Natural killer cell (primary cell): Measurements from ENCODE around the gene PLCB1. TPM values are rescaled to one million over a fixed set of nuclear protein-coding genes. Genes with fewer than 3 reads are reported as not detected.
A peak's percentile ranks its signal among the peaks of the same experiment; 100 is the strongest.

Experiments
- ATAC-seq, 3 donors: fragments of 150-1000 bp in 2 of 3; fragments of 200-7000 bp in 1 of 3; cut with Tn5 transposase; 1 replicate in 1 of 3; 2 replicates in 2 of 3; pipeline ENCODE4 v1.10.0; 2021; ENCODE audit warnings: mild to moderate bottlenecking in 2 of 3, moderate library complexity in 2 of 3
- DNase-seq, 2 donors: peaks; one replicate each; pipeline versions ENCODE4 v3.0.0 to v3.0.0-alpha.2; 2013 to 2021; ENCODE audit warnings: mixed read lengths in 1 of 2
- H3K27ac ChIP-seq: one replicate; pipeline ENCODE4 v1.5.1; 2013; ENCODE audit warnings: mild to moderate bottlenecking, low read length
- H3K27me3 ChIP-seq: one replicate; pipeline ENCODE4 v1.6.1; 2013; ENCODE audit warnings: low read length; ENCODE audit not compliant: control insufficient read depth, insufficient read depth
- H3K36me3 ChIP-seq: one replicate; pipeline ENCODE4 v1.6.1; 2013; ENCODE audit warnings: low read length; ENCODE audit not compliant: control insufficient read depth, insufficient read depth
- H3K4me1 ChIP-seq: one replicate; pipeline ENCODE4 v1.6.1; 2013; ENCODE audit warnings: low read length; ENCODE audit not compliant: control insufficient read depth, insufficient read depth
- H3K4me3 ChIP-seq: one replicate; pipeline ENCODE4 v1.5.1; 2013; ENCODE audit warnings: low read length
- H3K9me3 ChIP-seq: one replicate; pipeline ENCODE4 v1.6.1; 2013; ENCODE audit warnings: low read length; ENCODE audit not compliant: control insufficient read depth, insufficient read depth
- H3K27ac Mint-ChIP-seq, 2 donors: one replicate each; pipeline ENCODE4 v1.8.0; 2022; ENCODE audit warnings: mild to moderate bottlenecking in 2 of 2, mixed read lengths in 2 of 2, moderate library complexity in 1 of 2
- H3K27me3 Mint-ChIP-seq, 2 donors: one replicate each; pipeline ENCODE4 v1.8.0; 2022; ENCODE audit warnings: low read depth in 2 of 2, mixed read lengths in 2 of 2
- H3K36me3 Mint-ChIP-seq: one replicate; pipeline ENCODE4 v1.8.0; 2022; ENCODE audit warnings: mixed read lengths
- H3K4me1 Mint-ChIP-seq, 2 donors: one replicate each; pipeline ENCODE4 v1.8.0; 2022; ENCODE audit warnings: mixed read lengths in 2 of 2
- H3K4me3 Mint-ChIP-seq: one replicate; pipeline ENCODE4 v1.8.0; 2022; ENCODE audit warnings: mild to moderate bottlenecking, moderate library complexity, mixed read lengths
- H3K9me3 Mint-ChIP-seq, 2 donors: one replicate each; pipeline ENCODE4 v1.8.0; 2022; ENCODE audit warnings: mixed read lengths in 2 of 2
- CTCF ChIP-seq: fragments of 200-600 bp; IDR thresholded peaks from one replicate; pipeline ENCODE4 v1.8.0; 2022; ENCODE audit warnings: antibody characterized with exemption
- WGBS: methylation state at CpG from one replicate; pipeline ENCODE4 v1.1.7; 2013; ENCODE audit warnings: missing lambda C conversion rate; ENCODE audit not compliant: insufficient coverage; 5-methylcytosine and 5-hydroxymethylcytosine counted together
- intact Hi-C: fragments of 100-400 bp; cut with micrococcal nuclease; formaldehyde crosslinking; loops from one replicate; pipeline ENCODE4 v1.14.2; 2022
- total RNA-seq, 4 donors: library from RNA; stranded (reverse); fragments of 120-200 nt in 1 of 4; gene quantifications; one replicate each; pipeline versions ENCODE4 v1.2.3 to v1.2.4, GENCODE V29; 2013 to 2022

Gene PLCB1
- total RNA-seq, 3 donors from 2014 or later (not counting 1 experiment from before 2014, with no cell fraction given), result 48.7 to 66.2 (median 57.7) TPM

GRCh38 chr20:8663424-8663823 is 531.4 kb downstream of the PLCB1 start:
- intact Hi-C loops, result no loop called here
- H3K36me3 ChIP-seq, result no peaks in the 10 kb centered on the region
- no peak for TF ChIP-seq CTCF
- no peaks in the 10 kb centered on the region for H3K27me3 ChIP-seq
- H3K9me3 Mint-ChIP-seq, result no peaks in the 10 kb centered on the region
- no peak overlapping the region for H3K4me3 ChIP-seq
- WGBS, result 100% methylated on average over 1 of the region's 1 CpG
- H3K9me3 ChIP-seq, result no peaks in the 10 kb centered on the region
- H3K4me1 Mint-ChIP-seq, result no peaks in the 10 kb centered on the region
- H3K27ac Mint-ChIP-seq, result peak overlapping the region in 1 of 2 donors; percentile 71
- no peak overlapping the region for H3K4me3 Mint-ChIP-seq
- DNase-seq (no peak), ATAC-seq (no peak)
- H3K36me3 Mint-ChIP-seq, result no peaks in the 10 kb centered on the region
- H3K27ac ChIP-seq, result no peak overlapping the region
- no peaks in the 10 kb centered on the region for H3K4me1 ChIP-seq
- H3K27me3 Mint-ChIP-seq, result no peaks in the 10 kb centered on the region

GRCh38 chr20:8664778-8665177 is 532.7 kb downstream of the PLCB1 start:
- 88% methylated on average over 1 of the region's 4 CpGs for WGBS
- no peak for TF ChIP-seq CTCF
- H3K27me3 ChIP-seq, result no peaks in the 10 kb centered on the region
- H3K4me1 ChIP-seq, result no peaks in the 10 kb centered on the region
- no peaks in the 10 kb centered on the region for H3K9me3 ChIP-seq
- Mint-ChIP-seq H3K4me3 (no peak overlapping the region), H3K36me3 (no peaks in the 10 kb centered on the region), H3K27me3 (no peaks in the 10 kb centered on the region), H3K9me3 (no peaks in the 10 kb centered on the region), H3K4me1 (peaks cover 6% of the 10 kb centered on the region in 2 donors), H3K27ac (no peak overlapping the region)
- no peaks in the 10 kb centered on the region for H3K36me3 ChIP-seq
- DNase-seq (no peak), ATAC-seq (no peak)
- no peak overlapping the region for H3K27ac ChIP-seq
- no peak overlapping the region for H3K4me3 ChIP-seq
- intact Hi-C loops, result no loop called here

- Histone ChIP-seq H3K27ac (no peak overlapping the region), H3K4me1 (no peaks in the 10 kb centered on the region), H3K4me3 (no peak overlapping the region), H3K36me3 (no peaks in the 10 kb centered on the region), H3K9me3 (no peaks in the 10 kb centered on the region), H3K27me3 (no peaks in the 10 kb centered on the region)
- Mint-ChIP-seq H3K9me3 (no peaks in the 10 kb centered on the region), H3K4me1 (peaks cover 13 to 14% of the 10 kb centered on the region in 2 donors), H3K36me3 (no peaks in the 10 kb centered on the region), H3K27ac (no peak overlapping the region), H3K27me3 (no peaks in the 10 kb centered on the region), H3K4me3 (no peak overlapping the region)
- TF ChIP-seq CTCF, result no peak
- DNase-seq (no peak), ATAC-seq (no peak)
- intact Hi-C loops, result no loop called here
- WGBS, result 93% methylated on average over 3 of the region's 3 CpGs
Observed at GRCh38 chr20:8667306-8667705, 535.2 kb downstream of the PLCB1 start.

GRCh38 chr20:8670207-8670892 is 538.3 kb downstream of the PLCB1 start:
- TF ChIP-seq CTCF, result no peak
- intact Hi-C loops, result no loop called here
- H3K27ac ChIP-seq, result no peak overlapping the region
- WGBS, result 83% methylated on average over 3 of the region's 4 CpGs
- H3K27me3 ChIP-seq, result no peaks in the 10 kb centered on the region
- no peak overlapping the region for H3K27ac Mint-ChIP-seq
- H3K9me3 ChIP-seq, result no peaks in the 10 kb centered on the region
- H3K36me3 ChIP-seq, result peaks cover 3% of the 10 kb centered on the region
- peaks cover 8% of the 10 kb centered on the region for H3K36me3 Mint-ChIP-seq
- H3K9me3 Mint-ChIP-seq, result no peaks in the 10 kb centered on the region
- ATAC-seq (no peak), DNase-seq (no peak)
- H3K27me3 Mint-ChIP-seq, result no peaks in the 10 kb centered on the region
- peaks cover 13 to 14% of the 10 kb centered on the region in 2 donors for H3K4me1 Mint-ChIP-seq
- H3K4me3 ChIP-seq, result no peak overlapping the region
- no peak overlapping the region for H3K4me3 Mint-ChIP-seq
- H3K4me1 ChIP-seq, result no peaks in the 10 kb centered on the region
